AG04449 (cell line): ENCODE measurements around the gene SEPTIN1.

Experiments
- CTCF ChIA-PET: fragments of 350-600 bp; formaldehyde crosslinking; extraction: SDS; loops from one replicate; lab custom pipeline; 2021; ENCODE audit warnings: antibody characterized with exemption; lab: Yijun Ruan, JAX
- POLR2A ChIA-PET: fragments of 400-600, 350-600 bp; formaldehyde crosslinking; extraction: SDS; loops from one replicate; lab custom pipeline; 2020; ENCODE audit warnings: antibody characterized with exemption, inconsistent platforms; lab: Yijun Ruan, JAX
- DNase-seq: peaks from one replicate; pipeline ENCODE4 v3.0.0-alpha.2; 2010; ENCODE audit warnings: low read depth, low spot score
- H3K4me3 ChIP-seq: 2 replicates; pipeline ENCODE4 v1.5.1; 2011; ENCODE audit warnings: low read depth, mild to moderate bottlenecking, control low read depth, low read length
- TF ChIP-seq, protein P1 (sequence below): IDR thresholded peaks from one replicate; pipeline ENCODE4 v1.5.1; 2011; ENCODE audit warnings: mild to moderate bottlenecking, moderate library complexity, low read length, control low read depth, inconsistent platforms; ENCODE audit not compliant: insufficient read depth; ENCODE audit errors: missing control alignments

SEPTIN1 gene

DNA sequence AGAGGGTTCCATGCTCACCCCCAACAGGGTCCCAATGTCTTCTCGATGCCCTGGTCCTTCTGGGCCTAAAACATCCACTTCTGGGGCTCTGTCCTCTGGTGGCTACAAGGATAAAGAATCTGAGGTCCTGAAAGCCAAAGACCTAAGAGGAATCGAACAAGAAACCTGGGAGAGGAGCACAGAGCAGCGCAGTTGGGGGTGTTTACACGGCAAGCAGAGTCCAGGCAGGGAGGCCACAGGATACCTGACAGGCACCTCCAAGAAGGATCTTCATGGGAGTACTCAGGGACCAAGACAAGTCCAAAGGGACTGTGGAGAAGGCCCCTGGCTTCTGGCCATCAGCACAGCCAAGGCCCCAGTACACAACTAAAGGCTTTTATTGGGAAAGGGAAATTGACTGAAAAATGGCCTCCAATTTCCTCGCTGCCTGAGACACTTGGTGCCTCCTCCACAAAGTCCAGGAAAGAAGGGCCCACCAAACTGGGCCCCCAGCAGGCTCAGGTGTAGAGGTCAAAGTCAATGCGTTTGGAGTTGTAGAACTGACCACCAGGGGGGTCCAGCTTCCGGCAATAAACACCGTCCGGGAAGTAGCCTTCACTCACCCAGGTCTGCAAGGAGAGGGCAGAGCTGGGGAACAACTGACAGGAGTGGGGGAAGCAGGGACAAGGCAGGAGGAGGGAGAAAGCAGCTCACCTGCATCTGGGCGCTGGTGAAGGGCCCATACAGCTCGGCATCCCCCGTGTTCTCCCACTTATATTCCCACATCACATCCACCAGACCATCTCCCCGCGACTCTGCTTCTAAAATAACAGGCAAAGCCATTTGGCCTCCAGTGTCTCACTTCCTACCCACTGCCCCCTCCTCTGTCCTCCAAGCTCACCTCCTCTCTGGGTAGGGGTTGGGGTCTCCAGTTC is 29.6 kb downstream of the SEPTIN1 start:
- TF ChIP-seq, protein P1, sequence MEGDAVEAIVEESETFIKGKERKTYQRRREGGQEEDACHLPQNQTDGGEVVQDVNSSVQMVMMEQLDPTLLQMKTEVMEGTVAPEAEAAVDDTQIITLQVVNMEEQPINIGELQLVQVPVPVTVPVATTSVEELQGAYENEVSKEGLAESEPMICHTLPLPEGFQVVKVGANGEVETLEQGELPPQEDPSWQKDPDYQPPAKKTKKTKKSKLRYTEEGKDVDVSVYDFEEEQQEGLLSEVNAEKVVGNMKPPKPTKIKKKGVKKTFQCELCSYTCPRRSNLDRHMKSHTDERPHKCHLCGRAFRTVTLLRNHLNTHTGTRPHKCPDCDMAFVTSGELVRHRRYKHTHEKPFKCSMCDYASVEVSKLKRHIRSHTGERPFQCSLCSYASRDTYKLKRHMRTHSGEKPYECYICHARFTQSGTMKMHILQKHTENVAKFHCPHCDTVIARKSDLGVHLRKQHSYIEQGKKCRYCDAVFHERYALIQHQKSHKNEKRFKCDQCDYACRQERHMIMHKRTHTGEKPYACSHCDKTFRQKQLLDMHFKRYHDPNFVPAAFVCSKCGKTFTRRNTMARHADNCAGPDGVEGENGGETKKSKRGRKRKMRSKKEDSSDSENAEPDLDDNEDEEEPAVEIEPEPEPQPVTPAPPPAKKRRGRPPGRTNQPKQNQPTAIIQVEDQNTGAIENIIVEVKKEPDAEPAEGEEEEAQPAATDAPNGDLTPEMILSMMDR: no peak
- H3K4me3 ChIP-seq: no peak overlapping the region
- no peak for DNase-seq
- ChIA-PET POLR2A (no interaction called here), CTCF (interaction anchor here (2.7 kb wide), 1 partner anchor 57 kb away, joined by 14 read pairs; no protein-coding TSS in a partner anchor)

DNA sequence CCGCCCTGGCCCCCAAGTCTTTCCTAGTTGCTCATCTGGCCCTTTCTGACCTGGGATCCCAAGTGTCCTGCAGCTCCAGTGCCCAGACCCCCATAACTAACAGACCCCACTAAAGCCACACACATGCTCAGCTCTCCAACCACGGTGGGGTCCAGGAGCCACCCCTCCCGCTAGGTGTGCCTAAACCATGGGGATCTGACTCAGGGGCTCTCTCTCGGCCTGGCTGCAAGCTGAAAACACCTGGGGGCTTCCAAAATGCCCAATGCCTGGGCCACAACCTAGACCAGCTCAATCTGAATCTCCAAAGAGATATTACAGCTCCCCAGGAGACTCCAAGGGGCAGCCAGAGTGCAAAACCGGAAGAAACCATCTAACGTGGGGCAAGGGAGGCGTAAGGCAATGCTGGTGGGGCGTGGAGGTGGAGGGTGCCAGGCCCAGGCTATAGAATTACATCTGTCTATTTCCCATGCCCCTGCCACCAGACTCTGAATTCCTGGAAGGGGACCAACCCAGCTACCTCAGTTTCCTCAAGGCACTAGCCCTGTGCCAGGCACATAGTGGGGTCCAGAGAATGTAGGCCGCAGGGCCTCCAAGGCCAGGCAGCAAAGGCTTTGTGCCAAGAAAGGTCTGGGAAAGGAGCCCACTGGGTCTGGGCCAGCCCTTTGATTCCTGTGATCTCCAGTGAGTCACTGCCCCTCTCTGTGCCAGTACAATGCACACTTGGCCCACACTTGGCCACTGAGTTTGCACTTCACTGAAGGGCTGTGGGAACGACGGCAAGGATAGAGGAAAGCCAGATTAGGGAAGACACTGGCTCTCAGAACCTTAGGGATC is 30.6 kb downstream of the SEPTIN1 start:
- no peak overlapping the region for H3K4me3 ChIP-seq
- POLR2A ChIA-PET: no interaction called here
- TF ChIP-seq, protein P1: no peak
- DNase-seq: peak; percentile 26
- CTCF ChIA-PET: no interaction called here

DNA sequence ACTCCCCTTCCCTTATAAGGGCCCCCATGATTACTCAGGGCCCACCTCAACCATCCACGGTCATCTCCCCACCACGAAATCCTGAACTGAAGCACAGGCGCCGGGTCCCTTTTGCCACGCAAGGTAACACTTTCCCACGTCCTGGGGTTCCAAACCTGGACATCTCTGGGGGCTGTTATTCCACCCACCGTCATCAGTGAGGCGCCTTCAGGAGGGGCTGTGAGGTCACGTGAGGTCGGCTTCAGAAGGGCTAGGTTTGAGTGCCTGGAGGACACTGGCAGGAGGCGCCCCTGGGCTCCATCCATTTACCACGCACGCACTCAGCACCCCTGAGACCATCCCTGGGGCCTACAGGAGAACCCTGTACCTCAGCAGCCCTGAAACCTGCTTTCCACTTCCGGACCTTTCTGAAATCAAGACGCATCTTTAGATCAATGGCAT is 31.3 kb downstream of the SEPTIN1 start:
- TF ChIP-seq, protein P1: no peak
- POLR2A ChIA-PET: no interaction called here
- CTCF ChIA-PET: no interaction called here
- no peak for DNase-seq
- no peak overlapping the region for H3K4me3 ChIP-seq

DNA sequence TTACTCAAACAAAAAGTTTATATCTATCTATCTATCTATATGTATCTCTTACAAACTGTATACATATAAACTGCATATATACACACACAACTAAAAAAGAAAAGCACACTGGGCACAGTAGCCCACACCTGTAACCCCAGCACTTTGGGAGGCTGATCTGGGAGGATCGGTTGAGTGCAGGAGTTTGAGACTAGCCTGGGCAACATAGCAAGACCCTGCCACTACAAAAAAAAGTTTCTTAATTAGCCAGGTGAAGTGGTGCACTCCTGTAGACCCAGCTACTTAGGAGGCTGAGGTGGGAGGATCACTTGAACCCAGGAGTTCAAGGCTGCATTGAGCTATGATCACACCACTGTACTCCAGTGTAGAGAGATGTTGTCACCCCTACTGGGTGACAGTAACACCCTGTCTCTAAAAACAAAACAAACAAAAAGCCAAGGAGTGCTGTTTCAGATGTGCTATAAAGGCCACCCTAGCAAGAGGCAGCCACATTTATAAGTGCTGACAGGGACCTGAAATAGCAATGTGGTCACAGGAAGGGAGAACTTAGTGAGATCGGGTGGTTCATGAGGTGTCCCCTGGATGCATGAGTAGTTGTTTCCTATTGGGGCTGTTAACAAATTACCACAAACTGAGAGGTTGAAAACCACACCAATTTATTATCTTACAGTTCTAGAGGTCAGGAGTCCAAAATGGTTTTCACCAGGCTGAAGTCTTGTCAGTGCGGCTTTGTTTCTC is 32.1 kb downstream of the SEPTIN1 start:
- ChIA-PET POLR2A (no interaction called here), CTCF (no interaction called here)
- TF ChIP-seq, protein P1: no peak
- H3K4me3 ChIP-seq: no peak overlapping the region
- no peak for DNase-seq

DNA sequence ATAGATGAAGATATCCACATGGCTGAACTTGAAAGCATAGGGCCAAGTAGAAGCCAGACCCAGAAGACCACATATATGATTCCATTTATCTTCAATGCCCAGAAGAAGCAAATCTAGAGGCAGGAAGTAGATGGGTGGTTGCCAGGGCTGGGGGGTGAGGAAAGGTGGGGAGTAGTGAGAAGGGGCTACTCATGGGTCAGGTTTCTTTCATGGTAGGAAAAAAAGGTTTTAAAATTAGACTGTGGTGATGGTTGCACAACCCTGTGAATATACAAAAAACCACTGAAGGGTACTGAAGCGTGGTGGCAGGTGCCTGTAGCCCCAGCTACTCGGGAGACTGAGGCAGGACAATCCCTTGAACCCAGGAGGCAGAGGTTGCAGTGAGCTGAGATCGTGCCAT is 32.7 kb downstream of the SEPTIN1 start:
- no peak overlapping the region for H3K4me3 ChIP-seq
- POLR2A ChIA-PET: no interaction called here
- TF ChIP-seq, protein P1: no peak
- CTCF ChIA-PET: no interaction called here
- DNase-seq: no peak
